ENCODE results near the gene SIN3B. TPM values are rescaled to one million over a fixed set of nuclear protein-coding genes. Genes with fewer than 3 reads are reported as not detected.
A peak's percentile ranks its signal among the peaks of the same experiment; 100 is the strongest.

SIN3B gene
- total and polyA plus RNA-seq, 12 donors = 13.9 to 37.7 (median 24.8) TPM

DNA sequence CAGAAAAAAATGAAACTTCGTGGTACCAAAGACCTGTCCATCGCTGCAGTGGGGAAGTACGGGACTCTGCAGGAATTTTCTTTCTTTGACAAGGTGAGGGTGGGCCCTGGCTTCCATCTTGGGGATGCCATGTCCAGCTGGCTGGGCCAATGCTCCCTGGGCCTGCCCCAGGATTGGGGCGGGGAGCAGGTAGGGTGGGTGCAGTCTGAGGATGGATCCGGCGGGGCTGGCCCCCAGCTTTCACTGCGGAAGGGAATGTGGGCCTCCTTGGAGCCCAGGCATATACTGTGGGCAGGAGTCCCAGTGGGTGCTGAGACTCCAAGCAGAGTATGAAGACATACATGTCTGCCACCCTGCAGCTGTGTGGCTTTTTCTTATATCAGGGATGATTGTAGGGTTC lies 23.9 kb downstream of the SIN3B start:
- Histone ChIP-seq H3K36me3 (peaks cover 6 to 99% (median 41%) of the 10 kb centered on the region in 9 donors), H3K9me3 (no peaks in the 10 kb centered on the region), H3K27ac (no peak overlapping the region), H3K4me3 (no peak overlapping the region), H3K4me1 (peaks cover 0 to under 1% (median 0%) of the 10 kb centered on the region in 9 donors), H3K27me3 (no peaks in the 10 kb centered on the region)
- ATAC-seq = no peak
- intact Hi-C loops (cut with DNase I) = no loop called here
- TF ChIP-seq, protein P1, sequence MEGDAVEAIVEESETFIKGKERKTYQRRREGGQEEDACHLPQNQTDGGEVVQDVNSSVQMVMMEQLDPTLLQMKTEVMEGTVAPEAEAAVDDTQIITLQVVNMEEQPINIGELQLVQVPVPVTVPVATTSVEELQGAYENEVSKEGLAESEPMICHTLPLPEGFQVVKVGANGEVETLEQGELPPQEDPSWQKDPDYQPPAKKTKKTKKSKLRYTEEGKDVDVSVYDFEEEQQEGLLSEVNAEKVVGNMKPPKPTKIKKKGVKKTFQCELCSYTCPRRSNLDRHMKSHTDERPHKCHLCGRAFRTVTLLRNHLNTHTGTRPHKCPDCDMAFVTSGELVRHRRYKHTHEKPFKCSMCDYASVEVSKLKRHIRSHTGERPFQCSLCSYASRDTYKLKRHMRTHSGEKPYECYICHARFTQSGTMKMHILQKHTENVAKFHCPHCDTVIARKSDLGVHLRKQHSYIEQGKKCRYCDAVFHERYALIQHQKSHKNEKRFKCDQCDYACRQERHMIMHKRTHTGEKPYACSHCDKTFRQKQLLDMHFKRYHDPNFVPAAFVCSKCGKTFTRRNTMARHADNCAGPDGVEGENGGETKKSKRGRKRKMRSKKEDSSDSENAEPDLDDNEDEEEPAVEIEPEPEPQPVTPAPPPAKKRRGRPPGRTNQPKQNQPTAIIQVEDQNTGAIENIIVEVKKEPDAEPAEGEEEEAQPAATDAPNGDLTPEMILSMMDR (IDR thresholded peaks at IDR 0.05) = no peak
- WGBS, 2 donors = 92 to 95% methylated on average over 7 of the region's 7 CpGs
- no peak for DNase-seq

DNA sequence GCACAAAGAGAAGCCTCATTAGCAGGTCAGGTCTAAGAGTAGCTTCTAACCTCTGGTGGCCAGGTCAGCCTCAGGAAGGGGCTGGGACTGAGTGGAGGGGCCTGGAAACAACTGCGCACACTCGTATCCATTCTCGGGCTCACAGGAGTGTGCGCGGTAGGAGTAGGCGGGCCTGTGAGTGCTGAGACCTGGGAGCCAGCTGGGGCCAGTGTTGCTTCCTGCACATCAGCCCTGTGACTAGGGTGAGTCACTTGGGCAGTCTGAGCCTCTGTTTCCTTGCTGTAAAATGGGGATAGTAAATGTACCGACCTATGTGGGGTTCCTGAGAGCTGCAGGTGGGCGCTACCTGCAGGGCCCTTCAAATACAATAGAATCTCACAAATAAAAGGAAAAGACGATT lies 26.9 kb downstream of the SIN3B start:
- TF ChIP-seq, protein P1 (IDR thresholded peaks at IDR 0.05) = no peak

DNA sequence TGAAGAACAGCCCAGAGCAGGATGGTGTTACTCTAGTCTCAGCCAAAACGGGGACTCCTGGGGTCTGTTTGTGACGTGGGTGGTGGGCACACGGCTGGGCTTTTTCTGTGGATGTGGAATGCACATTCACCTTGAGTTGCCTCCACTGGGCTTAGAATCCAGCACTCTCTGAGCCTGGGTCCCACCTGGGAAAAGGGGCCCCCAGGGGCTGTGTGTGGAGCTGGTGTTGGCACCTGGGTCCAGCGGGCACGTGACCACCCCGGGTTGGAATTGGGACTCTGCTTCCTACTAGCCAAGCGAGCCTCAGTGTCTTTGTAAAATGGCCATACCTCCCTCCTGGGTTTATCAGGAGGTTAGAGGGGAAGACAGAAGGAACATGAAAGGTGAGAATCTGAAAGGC lies 30.4 kb downstream of the SIN3B start:
- intact Hi-C loops (cut with DNase I) = no loop called here

More for the DNA sequence above, 26.9 kb downstream of the SIN3B start:
- H3K27me3 ChIP-seq = no peaks in the 10 kb centered on the region
- no peaks in the 10 kb centered on the region for H3K4me1 ChIP-seq
- peaks cover 6 to 88% (median 32%) of the 10 kb centered on the region in 9 donors for H3K36me3 ChIP-seq
- intact Hi-C loops (cut with DNase I) = no loop called here
- DNase-seq = no peak
- no peak overlapping the region for H3K27ac ChIP-seq
- H3K9me3 ChIP-seq = no peaks in the 10 kb centered on the region
- no peak overlapping the region for H3K4me3 ChIP-seq
- 86 to 88% methylated on average over 9 of the region's 9 CpGs for WGBS, 2 donors
- peak in 1 of 8 donors; percentile 29 for ATAC-seq

DNA sequence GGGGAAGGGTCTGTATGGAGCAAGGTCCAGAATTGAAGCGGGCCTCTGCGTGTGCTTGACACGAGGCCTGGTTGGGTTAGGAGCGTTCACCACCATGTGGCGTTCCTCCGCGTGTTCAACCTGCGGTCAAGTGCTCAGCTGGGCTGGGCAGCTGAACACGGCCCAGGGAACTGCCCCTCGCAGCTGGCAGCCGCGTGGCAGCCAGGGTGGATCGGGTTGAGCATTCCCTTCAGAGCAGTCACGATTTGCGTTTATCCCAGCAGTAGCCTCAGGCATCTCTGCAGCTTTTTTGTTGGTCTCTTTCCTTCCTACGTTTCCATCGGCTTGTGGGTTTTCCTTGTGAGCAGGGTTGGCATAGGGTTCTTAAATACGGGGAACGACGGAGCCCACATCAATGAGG lies 30.9 kb downstream of the SIN3B start:
- peaks cover 0 to 14% (median 0%) of the 10 kb centered on the region in 9 donors for H3K4me1 ChIP-seq
- H3K27me3 ChIP-seq = no peaks in the 10 kb centered on the region
- DNase-seq (no peak), ATAC-seq (no peak)
- H3K9me3 ChIP-seq = no peaks in the 10 kb centered on the region
- no peak overlapping the region for H3K4me3 ChIP-seq
- intact Hi-C loops (cut with DNase I) = no loop called here
- TF ChIP-seq, protein P1 (IDR thresholded peaks at IDR 0.05) = no peak
- 94 to 95% methylated on average over 20 of the region's 20 CpGs for WGBS, 2 donors
- peaks cover 0 to 88% (median 22%) of the 10 kb centered on the region in 9 donors for H3K36me3 ChIP-seq
- H3K27ac ChIP-seq = no peak overlapping the region

More for the DNA sequence above, 30.4 kb downstream of the SIN3B start:
- peaks cover 0 to 88% (median 25%) of the 10 kb centered on the region in 9 donors for H3K36me3 ChIP-seq
- ATAC-seq = no peak
- H3K4me1 ChIP-seq = peaks cover 0 to 14% (median 0%) of the 10 kb centered on the region in 9 donors
- TF ChIP-seq, protein P1 (IDR thresholded peaks at IDR 0.05) = no peak
- no peak overlapping the region for H3K27ac ChIP-seq
- H3K9me3 ChIP-seq = no peaks in the 10 kb centered on the region
- WGBS, 2 donors = 97% methylated on average over 7 of the region's 7 CpGs
- no peak for DNase-seq
- no peaks in the 10 kb centered on the region for H3K27me3 ChIP-seq
- H3K4me3 ChIP-seq = no peak overlapping the region
